HepG2 (cell line): Measurements from ENCODE around the gene CCDC106. TPM values are rescaled to one million over a fixed set of nuclear protein-coding genes. Genes with fewer than 3 reads are reported as not detected.

Experiments
- CEBPG ChIP-seq: IDR thresholded peaks from 2 replicates; pipeline ENCODE4 v1.6.1; 2016
- ISX ChIP-seq: sonication (generic); formaldehyde crosslinking; conservative IDR thresholded peaks from 2 replicates; pipeline ENCODE4 v1.5.0; 2020; ENCODE audit warnings: missing genetic modification reagents
- PHF21A ChIP-seq: sonication (generic); formaldehyde crosslinking; IDR thresholded peaks from 2 replicates; pipeline ENCODE4 v1.5.0; 2020; ENCODE audit warnings: mild to moderate bottlenecking, missing genetic modification reagents
- PLRG1 ChIP-seq: fragments of 450-650 bp; conservative IDR thresholded peaks from 2 replicates; pipeline ENCODE4 v1.6.1; 2016
- POLR2A ChIP-seq, 2 experiments: IDR thresholded peaks; 2 replicates each; pipeline ENCODE4 v1.6.1; 2011; ENCODE audit warnings: low read depth in 2 of 2, low read length in 2 of 2, mild to moderate bottlenecking in 1 of 2, moderate library complexity in 1 of 2; ENCODE audit not compliant: insufficient read depth in 1 of 2
- REXO4 ChIP-seq: sonication (generic); formaldehyde crosslinking; IDR thresholded peaks from 2 replicates; pipeline ENCODE4 v1.8.0; 2022; ENCODE audit warnings: missing genetic modification reagents, mild to moderate bottlenecking, borderline replicate concordance
- WIZ ChIP-seq: sonication (generic); formaldehyde crosslinking; IDR thresholded peaks from 2 replicates; pipeline ENCODE4 v1.5.1; 2020; ENCODE audit warnings: mild to moderate bottlenecking, missing genetic modification reagents
- XRCC5 ChIP-seq: fragments of 200-400 bp; formaldehyde crosslinking; optimal IDR thresholded peaks from 2 replicates; pipeline ENCODE3; 2017; ENCODE audit warnings: mild to moderate bottlenecking, low read length
- ZNF124 ChIP-seq: sonication (generic); formaldehyde crosslinking; IDR thresholded peaks from 2 replicates; pipeline ENCODE4 v1.4.0; 2020; ENCODE audit warnings: missing genetic modification reagents
- ZNF30 ChIP-seq: sonication (generic); formaldehyde crosslinking; IDR thresholded peaks from 2 replicates; pipeline ENCODE4 v1.5.0; 2020; ENCODE audit warnings: mild to moderate bottlenecking, missing genetic modification reagents
- ZNF468 ChIP-seq: sonication (generic); formaldehyde crosslinking; IDR thresholded peaks from 2 replicates; pipeline ENCODE4 v1.8.0; 2022; ENCODE audit warnings: mild to moderate bottlenecking, moderate library complexity, missing genetic modification reagents
- ZNF484 ChIP-seq: sonication (generic); formaldehyde crosslinking; IDR thresholded peaks from 2 replicates; pipeline ENCODE4 v1.5.1; 2020; ENCODE audit warnings: mild to moderate bottlenecking, low read depth, missing genetic modification reagents, borderline replicate concordance
- ZNF652 ChIP-seq: IDR thresholded peaks from 2 replicates; pipeline ENCODE4 v1.6.1; 2016; ENCODE audit warnings: low read depth, borderline replicate concordance
- polyA plus RNA-seq, 8 experiments: library from polyadenylated mRNA; depleted of rRNA in 3 of 8; stranded (reverse) in 7 of 8; unstranded in 1 of 8; fragments of >200 nt; fragmentation: Illumina TruSeq in 4 of 8; extraction: Trizol in 4 of 8; gene quantifications; 2 replicates each; pipeline versions ENCODE4 v1.2.1 to v1.2.3, GENCODE V29; 2011 to 2016; ENCODE audit warnings: low read depth in 4 of 8, missing spikeins in 1 of 8, mixed read lengths in 1 of 8; ENCODE audit not compliant: insufficient read depth in 1 of 8
- total RNA-seq, 5 experiments: library from RNA; depleted of rRNA; stranded (reverse); fragments of >200 nt; fragmentation: Illumina TruSeq; extraction: Trizol; gene quantifications; 2 replicates each; pipeline ENCODE4 v1.2.3, GENCODE V29; 2016; ENCODE audit warnings: low read depth in 1 of 5
- TF ChIP-seq, protein P1 (sequence below): sonication (generic); formaldehyde crosslinking; IDR thresholded peaks from 2 replicates; pipeline ENCODE4 v1.5.0; 2020; ENCODE audit warnings: missing genetic modification reagents
- TF ChIP-seq, protein P2 (sequence below): sonication (generic); formaldehyde crosslinking; IDR thresholded peaks from 2 replicates; pipeline ENCODE4 v1.8.0; 2022; ENCODE audit warnings: missing genetic modification reagents, mild to moderate bottlenecking, inconsistent platforms, borderline replicate concordance
- TF ChIP-seq, protein P3 (sequence below): sonication (generic); formaldehyde crosslinking; IDR thresholded peaks from 2 replicates; pipeline ENCODE4 v1.4.0; 2020; ENCODE audit warnings: missing genetic modification reagents
- TF ChIP-seq, protein P4 (sequence below): sonication (generic); formaldehyde crosslinking; IDR thresholded peaks from 2 replicates; pipeline ENCODE4 v1.5.0; 2020; ENCODE audit warnings: missing genetic modification reagents
- TF ChIP-seq, protein P5 (sequence below): sonication (generic); formaldehyde crosslinking; IDR thresholded peaks from 2 replicates; pipeline ENCODE4 v1.4.0; 2020; ENCODE audit warnings: missing genetic modification reagents, borderline replicate concordance
- TF ChIP-seq, protein P6 (sequence below): sonication (generic); formaldehyde crosslinking; IDR thresholded peaks from 2 replicates; pipeline ENCODE4 v1.5.0; 2020; ENCODE audit warnings: mild to moderate bottlenecking, missing genetic modification reagents

Gene CCDC106
- total and polyA plus RNA-seq, 2 of the 13 experiments (the other 11 are each of a cell fraction or from before 2014, with no cell fraction given), result 4.7 to 8.8 TPM

DNA sequence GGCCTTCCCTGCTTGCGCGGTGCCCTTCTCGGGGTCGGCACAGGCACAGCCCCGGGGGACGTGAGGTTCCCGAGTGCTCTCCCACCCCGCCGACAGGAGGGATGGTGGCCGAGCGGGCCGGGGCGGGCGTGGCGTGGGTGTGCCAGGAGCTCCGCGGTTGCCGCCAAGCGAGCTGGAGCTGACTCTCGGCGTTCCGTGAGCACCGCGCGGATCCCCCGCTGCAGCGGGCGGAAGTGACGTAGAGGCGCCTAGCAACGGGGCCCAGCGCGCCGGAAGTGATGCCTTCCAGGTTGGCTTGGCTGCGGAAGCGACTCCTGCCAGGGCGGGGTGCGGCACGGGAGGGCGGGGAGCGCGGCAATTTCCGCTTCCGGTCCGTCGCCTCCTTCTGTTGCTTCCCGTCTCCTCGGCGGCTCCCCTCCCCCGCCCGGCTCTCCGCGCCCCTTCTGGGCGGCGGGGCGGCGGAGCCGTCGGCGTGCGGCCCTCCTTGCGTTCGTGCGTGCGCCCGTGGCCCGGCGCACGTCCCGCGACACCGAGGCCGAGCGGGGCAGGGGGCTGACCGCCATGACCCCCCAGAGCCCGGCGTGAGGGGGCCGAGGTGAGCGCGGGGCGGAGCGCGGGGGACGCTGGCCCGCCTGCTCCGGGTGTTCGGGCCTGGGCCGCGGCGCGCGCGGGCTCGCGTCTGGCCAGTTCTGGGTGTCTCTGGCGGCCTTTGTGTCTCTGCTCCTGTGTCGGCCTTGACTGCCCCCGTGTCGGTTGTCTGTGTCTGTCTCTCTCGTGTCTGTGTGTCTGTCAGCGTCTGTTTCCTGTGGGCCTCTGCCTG lies 27.0 kb downstream of the CCDC106 start, which contains the start of gene EPN1 (continued):
- TF ChIP-seq, protein P1, sequence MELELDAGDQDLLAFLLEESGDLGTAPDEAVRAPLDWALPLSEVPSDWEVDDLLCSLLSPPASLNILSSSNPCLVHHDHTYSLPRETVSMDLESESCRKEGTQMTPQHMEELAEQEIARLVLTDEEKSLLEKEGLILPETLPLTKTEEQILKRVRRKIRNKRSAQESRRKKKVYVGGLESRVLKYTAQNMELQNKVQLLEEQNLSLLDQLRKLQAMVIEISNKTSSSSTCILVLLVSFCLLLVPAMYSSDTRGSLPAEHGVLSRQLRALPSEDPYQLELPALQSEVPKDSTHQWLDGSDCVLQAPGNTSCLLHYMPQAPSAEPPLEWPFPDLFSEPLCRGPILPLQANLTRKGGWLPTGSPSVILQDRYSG (CRISPR knock-in tag), result no peak; the same call in 1 of the 2 replicates
- TF ChIP-seq PLRG1, result no peak
- TF ChIP-seq, protein P2, sequence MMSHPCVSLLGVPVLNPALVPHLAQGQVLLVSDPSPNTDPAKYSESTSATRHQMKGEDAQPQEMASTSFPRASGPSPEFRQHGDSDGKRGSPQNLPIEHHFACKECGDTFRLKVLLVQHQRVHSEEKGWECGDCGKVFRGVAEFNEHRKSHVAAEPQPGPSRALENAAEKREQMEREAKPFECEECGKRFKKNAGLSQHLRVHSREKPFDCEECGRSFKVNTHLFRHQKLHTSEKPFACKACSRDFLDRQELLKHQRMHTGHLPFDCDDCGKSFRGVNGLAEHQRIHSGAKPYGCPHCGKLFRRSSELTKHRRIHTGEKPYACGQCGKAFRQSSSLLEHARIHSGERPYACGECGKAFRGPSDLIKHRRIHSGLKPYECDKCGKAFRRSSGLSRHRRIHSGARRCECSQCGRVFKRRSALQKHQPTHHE (CRISPR knock-in tag), result no peak
- no peak for TF ChIP-seq ZNF30
- TF ChIP-seq POLR2A (IDR thresholded peaks at IDR 0.05; ENCODE audit: insufficient read depth in 1 of 2, low read depth in 2 of 2, low read length in 2 of 2), result peak in 1 of 2 experiments; percentile 72; a peak in 2 of 4 replicates
- no peak for TF ChIP-seq ZNF124 (CRISPR knock-in tag)
- TF ChIP-seq ZNF484 (CRISPR knock-in tag), result no peak
- no peak for TF ChIP-seq REXO4 (CRISPR knock-in tag)
- TF ChIP-seq CEBPG, result no peak
- TF ChIP-seq ZNF468, result no peak
- TF ChIP-seq, protein P3, sequence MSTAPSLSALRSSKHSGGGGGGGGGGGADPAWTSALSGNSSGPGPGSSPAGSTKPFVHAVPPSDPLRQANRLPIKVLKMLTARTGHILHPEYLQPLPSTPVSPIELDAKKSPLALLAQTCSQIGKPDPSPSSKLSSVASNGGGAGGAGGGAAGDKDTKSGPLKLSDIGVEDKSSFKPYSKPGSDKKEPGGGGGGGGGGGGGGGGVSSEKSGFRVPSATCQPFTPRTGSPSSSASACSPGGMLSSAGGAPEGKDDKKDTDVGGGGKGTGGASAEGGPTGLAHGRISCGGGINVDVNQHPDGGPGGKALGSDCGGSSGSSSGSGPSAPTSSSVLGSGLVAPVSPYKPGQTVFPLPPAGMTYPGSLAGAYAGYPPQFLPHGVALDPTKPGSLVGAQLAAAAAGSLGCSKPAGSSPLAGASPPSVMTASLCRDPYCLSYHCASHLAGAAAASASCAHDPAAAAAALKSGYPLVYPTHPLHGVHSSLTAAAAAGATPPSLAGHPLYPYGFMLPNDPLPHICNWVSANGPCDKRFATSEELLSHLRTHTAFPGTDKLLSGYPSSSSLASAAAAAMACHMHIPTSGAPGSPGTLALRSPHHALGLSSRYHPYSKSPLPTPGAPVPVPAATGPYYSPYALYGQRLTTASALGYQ (CRISPR knock-in tag), result no peak
- TF ChIP-seq, protein P4, sequence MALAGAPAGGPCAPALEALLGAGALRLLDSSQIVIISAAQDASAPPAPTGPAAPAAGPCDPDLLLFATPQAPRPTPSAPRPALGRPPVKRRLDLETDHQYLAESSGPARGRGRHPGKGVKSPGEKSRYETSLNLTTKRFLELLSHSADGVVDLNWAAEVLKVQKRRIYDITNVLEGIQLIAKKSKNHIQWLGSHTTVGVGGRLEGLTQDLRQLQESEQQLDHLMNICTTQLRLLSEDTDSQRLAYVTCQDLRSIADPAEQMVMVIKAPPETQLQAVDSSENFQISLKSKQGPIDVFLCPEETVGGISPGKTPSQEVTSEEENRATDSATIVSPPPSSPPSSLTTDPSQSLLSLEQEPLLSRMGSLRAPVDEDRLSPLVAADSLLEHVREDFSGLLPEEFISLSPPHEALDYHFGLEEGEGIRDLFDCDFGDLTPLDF (CRISPR knock-in tag), result no peak
- TF ChIP-seq ZNF652, result no peak
- no peak for TF ChIP-seq XRCC5
- TF ChIP-seq ISX (CRISPR knock-in tag), result no peak
- TF ChIP-seq PHF21A (CRISPR knock-in tag), result no peak
- TF ChIP-seq, protein P5, sequence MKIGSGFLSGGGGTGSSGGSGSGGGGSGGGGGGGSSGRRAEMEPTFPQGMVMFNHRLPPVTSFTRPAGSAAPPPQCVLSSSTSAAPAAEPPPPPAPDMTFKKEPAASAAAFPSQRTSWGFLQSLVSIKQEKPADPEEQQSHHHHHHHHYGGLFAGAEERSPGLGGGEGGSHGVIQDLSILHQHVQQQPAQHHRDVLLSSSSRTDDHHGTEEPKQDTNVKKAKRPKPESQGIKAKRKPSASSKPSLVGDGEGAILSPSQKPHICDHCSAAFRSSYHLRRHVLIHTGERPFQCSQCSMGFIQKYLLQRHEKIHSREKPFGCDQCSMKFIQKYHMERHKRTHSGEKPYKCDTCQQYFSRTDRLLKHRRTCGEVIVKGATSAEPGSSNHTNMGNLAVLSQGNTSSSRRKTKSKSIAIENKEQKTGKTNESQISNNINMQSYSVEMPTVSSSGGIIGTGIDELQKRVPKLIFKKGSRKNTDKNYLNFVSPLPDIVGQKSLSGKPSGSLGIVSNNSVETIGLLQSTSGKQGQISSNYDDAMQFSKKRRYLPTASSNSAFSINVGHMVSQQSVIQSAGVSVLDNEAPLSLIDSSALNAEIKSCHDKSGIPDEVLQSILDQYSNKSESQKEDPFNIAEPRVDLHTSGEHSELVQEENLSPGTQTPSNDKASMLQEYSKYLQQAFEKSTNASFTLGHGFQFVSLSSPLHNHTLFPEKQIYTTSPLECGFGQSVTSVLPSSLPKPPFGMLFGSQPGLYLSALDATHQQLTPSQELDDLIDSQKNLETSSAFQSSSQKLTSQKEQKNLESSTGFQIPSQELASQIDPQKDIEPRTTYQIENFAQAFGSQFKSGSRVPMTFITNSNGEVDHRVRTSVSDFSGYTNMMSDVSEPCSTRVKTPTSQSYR, result peak; percentile 85; the same call in 1 of the 2 replicates
- TF ChIP-seq, protein P6, sequence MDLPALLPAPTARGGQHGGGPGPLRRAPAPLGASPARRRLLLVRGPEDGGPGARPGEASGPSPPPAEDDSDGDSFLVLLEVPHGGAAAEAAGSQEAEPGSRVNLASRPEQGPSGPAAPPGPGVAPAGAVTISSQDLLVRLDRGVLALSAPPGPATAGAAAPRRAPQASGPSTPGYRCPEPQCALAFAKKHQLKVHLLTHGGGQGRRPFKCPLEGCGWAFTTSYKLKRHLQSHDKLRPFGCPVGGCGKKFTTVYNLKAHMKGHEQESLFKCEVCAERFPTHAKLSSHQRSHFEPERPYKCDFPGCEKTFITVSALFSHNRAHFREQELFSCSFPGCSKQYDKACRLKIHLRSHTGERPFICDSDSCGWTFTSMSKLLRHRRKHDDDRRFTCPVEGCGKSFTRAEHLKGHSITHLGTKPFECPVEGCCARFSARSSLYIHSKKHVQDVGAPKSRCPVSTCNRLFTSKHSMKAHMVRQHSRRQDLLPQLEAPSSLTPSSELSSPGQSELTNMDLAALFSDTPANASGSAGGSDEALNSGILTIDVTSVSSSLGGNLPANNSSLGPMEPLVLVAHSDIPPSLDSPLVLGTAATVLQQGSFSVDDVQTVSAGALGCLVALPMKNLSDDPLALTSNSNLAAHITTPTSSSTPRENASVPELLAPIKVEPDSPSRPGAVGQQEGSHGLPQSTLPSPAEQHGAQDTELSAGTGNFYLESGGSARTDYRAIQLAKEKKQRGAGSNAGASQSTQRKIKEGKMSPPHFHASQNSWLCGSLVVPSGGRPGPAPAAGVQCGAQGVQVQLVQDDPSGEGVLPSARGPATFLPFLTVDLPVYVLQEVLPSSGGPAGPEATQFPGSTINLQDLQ, result no peak
- TF ChIP-seq WIZ (CRISPR knock-in tag), result no peak
